Measurements from ENCODE around the gene C3AR1. TPM values are rescaled to one million over a fixed set of nuclear protein-coding genes. Genes with fewer than 3 reads are reported as not detected.
"Not testable (repeated sequence)": the region's sequence is repeated elsewhere in the genome, so short reads cannot be mapped to it uniquely, and the experiment has no call there.

C3AR1 gene
- total RNA-seq, 4 donors from 2014 or later, result 4.9 to 18.7 (median 9.0) TPM

DNA sequence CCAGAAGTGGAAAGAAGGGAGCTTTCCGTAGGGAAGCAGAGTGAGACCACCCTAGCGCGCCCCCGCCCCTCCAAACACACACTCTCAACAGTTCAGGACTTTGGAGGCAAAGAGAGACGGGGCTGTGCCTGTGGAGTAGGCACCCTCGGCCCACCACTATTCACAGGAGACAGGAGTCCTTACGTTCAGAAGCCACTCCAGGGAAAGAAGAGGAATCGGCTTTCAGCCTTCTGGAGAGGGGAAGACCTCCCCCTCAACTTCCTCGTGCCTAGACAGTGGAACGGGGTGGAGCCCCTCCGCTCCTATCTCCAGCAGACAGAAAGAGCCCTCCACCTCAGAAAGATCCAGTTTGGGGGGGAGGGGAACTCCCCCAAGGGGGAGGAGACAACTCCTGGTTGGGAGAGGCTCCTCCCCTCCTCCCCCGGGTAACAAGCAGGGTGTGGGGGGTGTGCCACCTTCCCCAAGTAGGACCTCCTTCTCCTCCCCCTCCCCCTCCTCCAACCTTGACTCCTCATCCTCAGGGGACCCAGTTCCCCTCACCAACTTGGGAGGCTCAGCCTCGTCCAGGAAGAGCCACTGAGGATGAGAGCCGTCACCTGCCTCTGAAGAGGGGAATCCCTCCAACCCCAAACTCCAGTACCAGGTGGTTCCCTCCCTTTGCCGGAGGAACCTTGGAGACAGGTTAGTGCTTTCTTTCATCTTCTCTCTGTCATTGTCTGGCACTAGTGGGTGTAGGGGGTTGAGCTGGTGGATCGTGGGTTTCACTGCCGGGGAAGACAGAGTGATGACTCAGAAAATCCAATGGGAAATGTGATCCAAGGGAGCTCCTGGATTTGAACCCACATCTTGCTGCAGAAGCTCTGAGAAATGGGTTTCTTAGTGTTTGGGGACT, 32.8 kb downstream of the C3AR1 start:
- H3K27ac ChIP-seq (replicated peaks in 1 of 4), result peak overlapping the region; percentile 98 to 99 (median 99)
- WGBS, result 4% methylated on average over 14 of the region's 17 CpGs
- peaks cover 49 to 63% (median 61%) of the 10 kb centered on the region in 4 donors for H3K4me1 ChIP-seq
- no peak for TF ChIP-seq POLR2A (IDR thresholded peaks at IDR 0.05; ENCODE audit: low read depth)
- TF ChIP-seq, protein P1, sequence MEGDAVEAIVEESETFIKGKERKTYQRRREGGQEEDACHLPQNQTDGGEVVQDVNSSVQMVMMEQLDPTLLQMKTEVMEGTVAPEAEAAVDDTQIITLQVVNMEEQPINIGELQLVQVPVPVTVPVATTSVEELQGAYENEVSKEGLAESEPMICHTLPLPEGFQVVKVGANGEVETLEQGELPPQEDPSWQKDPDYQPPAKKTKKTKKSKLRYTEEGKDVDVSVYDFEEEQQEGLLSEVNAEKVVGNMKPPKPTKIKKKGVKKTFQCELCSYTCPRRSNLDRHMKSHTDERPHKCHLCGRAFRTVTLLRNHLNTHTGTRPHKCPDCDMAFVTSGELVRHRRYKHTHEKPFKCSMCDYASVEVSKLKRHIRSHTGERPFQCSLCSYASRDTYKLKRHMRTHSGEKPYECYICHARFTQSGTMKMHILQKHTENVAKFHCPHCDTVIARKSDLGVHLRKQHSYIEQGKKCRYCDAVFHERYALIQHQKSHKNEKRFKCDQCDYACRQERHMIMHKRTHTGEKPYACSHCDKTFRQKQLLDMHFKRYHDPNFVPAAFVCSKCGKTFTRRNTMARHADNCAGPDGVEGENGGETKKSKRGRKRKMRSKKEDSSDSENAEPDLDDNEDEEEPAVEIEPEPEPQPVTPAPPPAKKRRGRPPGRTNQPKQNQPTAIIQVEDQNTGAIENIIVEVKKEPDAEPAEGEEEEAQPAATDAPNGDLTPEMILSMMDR (IDR thresholded peaks at IDR 0.05), result no peak
- TF ChIP-seq POLR2AphosphoS5 (IDR thresholded peaks at IDR 0.05), result peak; percentile 58 to 82
- no peak for TF ChIP-seq EP300 (IDR thresholded peaks at IDR 0.05)
- peaks cover 0 to 5% (median 0%) of the 10 kb centered on the region in 4 donors for H3K36me3 ChIP-seq
- H3K4me3 ChIP-seq, result peak overlapping the region; percentile 92 to 98 (median 96)
- no peak for DNase-seq (ENCODE audit: extremely low spot score)
- H3K27me3 ChIP-seq, result no peaks in the 10 kb centered on the region
- no peaks in the 10 kb centered on the region for H3K9me3 ChIP-seq
- intact Hi-C loops (cut with DNase I), result no loop called here

DNA sequence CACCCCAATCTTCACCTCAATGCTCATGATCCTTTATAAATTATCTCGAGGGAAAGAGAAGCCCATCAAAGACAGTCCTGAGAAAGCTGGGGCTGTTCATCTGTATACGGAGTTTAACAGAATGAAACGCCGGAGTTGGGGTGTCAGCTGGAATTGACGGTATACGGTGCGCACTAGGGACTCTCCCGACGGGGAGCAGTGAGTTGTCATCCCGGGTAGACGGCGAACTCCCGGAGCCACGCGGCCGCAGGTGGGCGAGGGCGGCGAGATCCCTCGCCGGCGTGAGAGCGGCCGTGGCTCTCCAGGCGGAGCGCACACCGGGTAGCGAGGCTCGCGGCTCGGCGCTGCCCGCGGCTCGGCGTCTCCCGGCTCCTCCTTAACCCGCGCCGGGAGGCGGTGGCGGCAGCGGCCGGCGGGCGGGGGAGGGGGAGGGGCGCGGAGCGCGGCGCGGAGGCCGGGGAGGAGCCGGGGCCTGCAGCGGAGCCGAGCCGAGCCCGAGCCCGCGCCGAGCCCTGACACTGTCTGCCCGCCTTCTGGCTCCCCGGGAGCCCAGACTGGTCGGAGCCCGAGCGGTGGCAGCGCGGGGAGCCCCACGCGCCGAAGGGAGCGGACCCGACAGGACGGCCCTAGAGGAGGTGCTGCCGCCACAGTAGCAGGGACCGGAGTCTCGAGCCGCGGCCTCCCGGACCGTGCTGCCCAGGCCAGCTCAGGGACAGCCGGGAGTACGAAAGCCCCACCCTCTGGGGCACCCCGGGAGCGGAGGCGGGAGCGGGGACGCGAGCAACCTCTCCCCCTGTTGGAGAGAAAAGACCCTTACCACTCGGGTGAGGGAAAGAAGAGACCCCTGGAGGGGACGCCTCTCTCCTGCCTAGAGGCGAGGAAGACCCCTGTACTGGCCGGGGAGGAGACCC, 33.7 kb downstream of the C3AR1 start, which contains the start of gene FOXJ2:
Gene FOXJ2, plus strand, starts transcription at position 475 of the 911 bp plus-strand sequence. CDS start 7,117 bp downstream, outside the sequence.
- TF ChIP-seq POLR2AphosphoS5 (IDR thresholded peaks at IDR 0.05), result peak; percentile 68 to 86
- TF ChIP-seq, protein P1 (IDR thresholded peaks at IDR 0.05), result no peak
- TF ChIP-seq EP300 (IDR thresholded peaks at IDR 0.05), result no peak
- TF ChIP-seq POLR2A (IDR thresholded peaks at IDR 0.05; ENCODE audit: low read depth), result peak; percentile 65
- peak within 1 kb of the TSS; percentile 92 to 98 (median 96) for H3K4me3 ChIP-seq
- WGBS, result under 1% methylated on average over 35 of the region's 93 CpGs
- H3K9me3 ChIP-seq, result no peaks in the 10 kb centered on the region
- peak within 1 kb of the TSS; percentile 98 to 99 (median 99) for H3K27ac ChIP-seq (replicated peaks in 1 of 4)
- no peak for DNase-seq (ENCODE audit: extremely low spot score)
- peaks cover 40 to 54% (median 52%) of the 10 kb centered on the region in 4 donors for H3K4me1 ChIP-seq
- no peaks in the 10 kb centered on the region for H3K27me3 ChIP-seq
- H3K36me3 ChIP-seq, result peaks cover 0 to 5% (median 0%) of the 10 kb centered on the region in 4 donors
- intact Hi-C loops (cut with DNase I), result no loop called here

DNA sequence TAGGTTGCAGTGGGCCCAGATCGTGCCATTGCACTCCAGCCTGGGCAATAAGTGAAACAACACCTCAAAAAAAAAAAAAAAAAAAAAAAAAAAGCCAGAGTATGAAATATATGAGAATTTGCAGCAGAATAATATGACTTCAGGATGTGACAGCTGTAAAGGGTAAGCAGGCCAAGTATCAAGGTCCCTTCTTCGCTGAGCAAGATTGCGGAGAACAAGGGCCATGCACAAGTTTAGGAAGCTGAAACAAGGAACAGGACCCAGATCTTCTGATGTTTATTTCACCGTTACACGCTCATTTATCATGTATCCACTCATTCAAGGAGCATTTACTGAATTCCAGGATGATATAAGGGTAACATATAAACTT, 34.3 kb downstream of the C3AR1 start:
- intact Hi-C loops (cut with DNase I), result no loop called here
- DNase-seq (ENCODE audit: extremely low spot score), result no peak
- WGBS, result 25% methylated on average over 5 of the region's 5 CpGs
- Histone ChIP-seq H3K27ac (replicated peaks in 1 of 4) (peak overlapping the region; percentile 98 to 99 (median 99)), H3K27me3 (no peaks in the 10 kb centered on the region), H3K9me3 (no peaks in the 10 kb centered on the region), H3K4me3 (peak overlapping the region; percentile 92 to 98 (median 96)), H3K4me1 (peaks cover 34 to 48% (median 45%) of the 10 kb centered on the region in 4 donors), H3K36me3 (peaks cover 0 to 5% (median 0%) of the 10 kb centered on the region in 4 donors)
- no peak for TF ChIP-seq POLR2A (IDR thresholded peaks at IDR 0.05; ENCODE audit: low read depth)
- TF ChIP-seq, protein P1 (IDR thresholded peaks at IDR 0.05), result no peak
- no peak for TF ChIP-seq POLR2AphosphoS5 (IDR thresholded peaks at IDR 0.05)
- no peak for TF ChIP-seq EP300 (IDR thresholded peaks at IDR 0.05)

DNA sequence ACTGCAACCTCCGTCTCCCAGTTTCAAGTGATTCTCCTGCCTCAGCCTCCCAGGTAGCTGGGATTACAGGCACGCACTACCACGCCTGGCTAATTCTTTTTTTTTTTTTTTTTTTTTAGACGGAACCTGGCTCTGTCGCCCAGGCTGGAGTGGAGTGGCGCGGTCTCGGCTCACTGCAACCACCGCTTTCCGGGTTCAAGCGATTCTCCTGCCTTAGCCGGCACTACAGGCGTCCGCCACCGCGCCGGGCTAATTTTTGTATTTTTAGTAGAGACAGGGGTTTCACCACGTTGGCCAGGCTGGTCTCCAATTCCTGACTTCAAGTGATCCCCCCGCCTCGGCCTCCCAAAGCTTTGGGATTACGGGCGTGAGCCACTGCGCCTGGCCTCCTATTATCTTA, 35.1 kb downstream of the C3AR1 start:
- H3K9me3 ChIP-seq; H3K36me3 ChIP-seq; DNase-seq (ENCODE audit: extremely low spot score); H3K4me3 ChIP-seq; intact Hi-C loops (cut with DNase I); H3K27me3 ChIP-seq: not testable (repeated sequence)
- Histone ChIP-seq H3K4me1 (peaks cover 26 to 40% (median 37%) of the 10 kb centered on the region in 4 donors), H3K27ac (replicated peaks in 1 of 4) (peak overlapping the region; percentile 98 to 99 (median 99))
- 97% methylated on average over 23 of the region's 23 CpGs for WGBS
